ENCODE results near the gene HOMER2.

The HOMER2 gene

DNA sequence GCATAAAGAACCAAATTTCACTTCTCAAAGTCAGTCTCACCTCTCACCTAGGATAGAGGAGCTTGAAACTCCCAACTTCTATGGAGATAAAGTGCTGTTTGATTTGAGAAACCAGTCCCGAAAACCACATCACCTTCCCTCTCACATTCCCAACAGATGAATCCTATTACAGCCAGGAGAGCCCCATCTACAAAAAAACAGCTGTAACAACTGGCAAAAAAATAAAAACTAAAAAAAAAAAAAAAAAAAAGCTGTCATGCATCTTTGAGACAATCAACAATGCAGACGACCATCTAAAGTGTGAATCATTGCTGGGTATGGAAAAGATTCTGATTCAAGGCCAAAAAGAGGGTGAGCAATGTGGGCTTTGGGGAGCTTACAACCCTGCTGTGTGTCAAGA, 23.8 kb downstream of the HOMER2 start:
- no peak for DNase-seq (ENCODE audit: low read depth)

DNA sequence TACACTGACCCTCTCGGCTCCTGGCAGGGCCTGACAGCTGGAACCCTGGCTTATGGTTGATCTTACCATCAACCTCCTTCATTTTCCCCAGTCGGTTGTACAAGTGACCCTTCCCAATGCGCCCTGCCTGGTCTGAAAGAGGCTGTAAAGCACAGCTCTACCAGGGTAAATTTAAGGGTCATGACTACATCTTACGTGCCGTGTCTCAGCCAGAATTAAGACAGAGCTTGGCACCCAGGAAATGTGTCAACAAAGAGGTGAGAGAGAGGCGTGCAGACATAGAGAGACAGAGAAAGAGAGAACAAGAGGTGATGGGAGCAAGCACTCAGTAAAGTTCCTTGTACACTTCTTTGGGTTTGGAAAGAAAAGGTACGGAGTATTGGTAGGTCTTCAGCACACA, 28.8 kb downstream of the HOMER2 start:
- no peak for DNase-seq (ENCODE audit: low read depth)

DNA sequence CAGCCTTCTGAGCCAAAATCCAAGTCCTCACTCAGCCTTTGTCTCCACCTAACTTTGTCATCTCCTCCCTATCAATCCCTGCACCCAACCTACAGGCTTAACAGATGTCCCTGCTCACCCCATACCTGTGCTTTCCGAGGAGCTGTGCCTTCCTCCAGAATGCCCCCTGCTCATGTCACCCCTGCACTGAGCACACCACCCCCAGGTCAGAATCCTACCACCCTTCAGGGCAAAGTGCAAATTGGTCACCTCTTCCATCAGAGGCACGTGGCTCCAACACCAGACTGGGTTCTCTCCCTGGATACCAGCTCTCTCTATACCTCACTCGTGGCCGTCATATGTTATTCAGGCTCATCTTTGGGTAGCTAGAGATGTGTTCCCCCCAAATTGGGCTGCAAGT, 29.8 kb downstream of the HOMER2 start:
- no peak for DNase-seq (ENCODE audit: low read depth)

GRCh38 chr15:82921939-82922338, 30.6 kb downstream of the HOMER2 start:
- DNase-seq (ENCODE audit: low read depth): no peak

GRCh38 chr15:82921242-82921641, 31.3 kb downstream of the HOMER2 start:
- no peak for DNase-seq (ENCODE audit: low read depth)

- no peak for DNase-seq (ENCODE audit: low read depth)
Measured at GRCh38 chr15:82919231-82919886, 33.2 kb downstream of the HOMER2 start.

DNA sequence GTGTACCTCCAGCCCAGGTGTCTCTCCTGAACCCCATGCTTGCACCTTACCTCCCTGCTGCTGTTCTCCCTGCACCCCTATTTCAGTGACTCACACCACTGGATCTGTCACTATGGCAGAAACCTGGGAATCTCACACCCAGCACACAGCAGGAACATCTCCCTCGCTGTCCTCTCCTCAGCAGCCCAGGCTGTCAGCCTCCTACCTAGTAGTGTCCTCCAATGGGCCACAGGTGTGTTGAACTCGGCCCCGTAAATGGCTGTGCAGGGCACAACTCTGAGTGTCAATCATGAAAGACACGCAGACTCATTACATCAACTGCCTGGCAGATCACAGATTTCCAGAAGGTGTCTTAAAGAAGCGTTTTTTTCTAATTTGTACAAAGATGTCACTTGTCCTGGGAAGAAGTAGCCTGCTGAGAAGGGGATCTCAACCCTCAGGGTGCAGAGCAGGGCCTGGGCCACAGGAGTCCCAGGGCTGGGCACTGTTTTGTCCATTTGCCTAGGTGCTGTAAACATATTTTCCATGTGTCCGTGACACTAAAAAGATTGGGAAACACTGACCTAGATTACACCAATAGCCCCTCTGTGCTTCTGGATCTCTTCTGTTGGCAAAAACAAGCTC, 33.8 kb downstream of the HOMER2 start:
- no peak for DNase-seq (ENCODE audit: low read depth)

DNA sequence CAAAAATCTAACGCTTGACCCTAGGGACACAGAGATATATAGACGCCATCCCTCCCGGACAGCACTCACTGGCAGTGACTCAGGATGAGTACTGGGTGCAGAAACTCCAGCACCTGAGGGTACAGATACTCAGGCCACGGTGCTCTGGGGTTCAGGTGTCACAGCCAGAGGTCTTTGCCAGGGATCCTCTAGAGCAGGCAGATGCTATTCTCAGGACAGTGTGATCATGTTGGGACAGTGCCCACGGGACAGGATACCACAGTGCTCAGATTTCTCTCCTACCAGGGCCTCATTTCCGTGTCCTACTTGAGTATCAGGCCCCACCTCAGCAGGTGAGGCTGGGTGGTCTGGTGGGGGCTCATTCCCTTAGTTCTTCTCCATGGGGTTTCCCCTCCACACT, 34.4 kb downstream of the HOMER2 start:
- DNase-seq (ENCODE audit: low read depth): no peak

- no peak for DNase-seq (ENCODE audit: low read depth)
Measured at GRCh38 chr15:82917249-82917648, 35.3 kb downstream of the HOMER2 start.

GRCh38 chr15:82916161-82916952, 36.2 kb downstream of the HOMER2 start:
- no peak for DNase-seq (ENCODE audit: low read depth)

- DNase-seq (ENCODE audit: low read depth): no peak
Measured at GRCh38 chr15:82914396-82914795, 38.1 kb downstream of the HOMER2 start.

- no peak for DNase-seq (ENCODE audit: low read depth)
Measured at GRCh38 chr15:82911458-82911857, 41.1 kb downstream of the HOMER2 start.

- DNase-seq (ENCODE audit: low read depth): no peak
Measured at GRCh38 chr15:82910721-82911120, 41.8 kb downstream of the HOMER2 start.

GRCh38 chr15:82909080-82909815, 43.3 kb downstream of the HOMER2 start:
- DNase-seq (ENCODE audit: low read depth): no peak

DNA sequence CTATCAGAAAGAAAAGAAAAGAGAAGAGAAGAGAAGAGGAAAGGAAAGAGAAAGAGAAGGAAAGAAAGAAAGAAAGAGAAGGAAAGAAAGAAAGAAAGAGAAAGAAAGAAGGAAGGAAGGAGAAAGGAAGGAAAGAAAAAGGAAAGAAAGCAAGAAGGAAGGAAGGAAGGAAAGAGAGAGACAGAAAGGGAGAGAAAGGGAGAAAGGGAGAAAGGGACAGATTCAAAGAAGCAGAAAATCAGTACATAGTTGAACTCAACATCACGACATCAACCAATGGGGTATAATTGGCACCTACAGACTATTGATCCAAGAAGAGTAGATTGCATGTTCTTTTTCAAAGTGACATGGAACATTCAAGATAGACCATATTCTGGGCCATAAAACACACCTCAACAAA, 45.2 kb downstream of the HOMER2 start:
- no peak for DNase-seq (ENCODE audit: low read depth)

- DNase-seq (ENCODE audit: low read depth): no peak
Measured at GRCh38 chr15:82904574-82904973, 47.9 kb downstream of the HOMER2 start.

- DNase-seq (ENCODE audit: low read depth): no peak
Measured at GRCh38 chr15:82903511-82903910, 49.0 kb downstream of the HOMER2 start.

DNA sequence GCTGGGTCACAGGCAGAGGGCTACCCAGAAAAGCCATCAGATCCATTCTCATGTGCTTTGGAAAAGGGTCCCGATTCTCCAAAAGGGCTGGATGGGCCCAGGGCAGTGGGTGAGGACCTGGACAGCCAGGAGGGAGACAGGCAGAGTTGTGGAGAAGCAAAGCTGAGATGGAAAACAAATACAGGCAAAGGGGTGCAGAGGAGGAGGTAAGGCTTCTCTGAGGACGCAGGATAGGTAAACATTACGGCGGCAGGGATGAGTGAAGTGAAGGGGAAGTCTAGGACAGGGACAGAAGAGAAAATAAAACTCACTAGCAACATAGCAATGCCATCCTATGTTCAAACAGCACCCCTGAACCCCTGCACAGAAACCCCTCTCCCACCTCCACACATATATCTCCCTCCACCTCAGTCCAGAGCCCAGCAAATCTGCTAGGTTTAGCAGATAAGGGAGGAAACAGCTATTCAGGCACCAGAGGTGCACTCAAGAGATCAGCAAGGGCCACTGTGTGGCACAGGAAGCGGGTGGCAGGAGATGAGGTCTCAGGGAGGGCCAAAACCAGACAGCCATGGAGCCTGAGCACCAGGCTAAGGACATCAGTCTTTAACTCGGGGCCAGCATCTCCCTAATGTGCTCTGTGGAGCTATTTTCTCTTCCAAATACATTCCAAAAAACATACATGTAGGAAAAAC, 51.3 kb downstream of the HOMER2 start:
- DNase-seq (ENCODE audit: low read depth): no peak

DNA sequence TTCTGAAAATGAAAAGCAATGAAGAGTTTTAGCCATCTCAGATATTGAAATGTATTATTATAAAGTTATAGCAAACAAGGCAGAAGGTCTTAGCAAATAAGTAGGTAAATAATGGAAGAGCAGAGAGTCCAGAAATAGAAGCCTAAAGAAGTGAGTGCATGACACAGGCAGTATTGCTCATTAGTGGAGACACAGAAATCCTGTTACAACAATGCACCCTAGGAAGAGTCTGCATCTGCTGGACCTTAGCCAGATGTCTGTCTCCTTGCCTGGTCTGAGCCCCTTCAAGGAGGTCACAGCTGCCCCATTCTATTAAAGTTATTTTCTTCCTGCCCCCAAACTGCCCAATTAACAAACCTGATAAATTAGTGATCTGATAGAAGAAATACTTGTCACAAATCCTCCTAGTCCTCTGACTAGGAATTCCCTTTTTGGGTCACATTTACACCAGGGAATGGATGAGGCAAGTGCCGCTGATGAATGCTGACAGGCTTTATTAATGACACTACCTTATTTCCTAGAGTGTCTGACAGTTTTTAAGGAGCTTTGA, 51.9 kb downstream of the HOMER2 start:
- no peak for DNase-seq (ENCODE audit: low read depth)

DNA sequence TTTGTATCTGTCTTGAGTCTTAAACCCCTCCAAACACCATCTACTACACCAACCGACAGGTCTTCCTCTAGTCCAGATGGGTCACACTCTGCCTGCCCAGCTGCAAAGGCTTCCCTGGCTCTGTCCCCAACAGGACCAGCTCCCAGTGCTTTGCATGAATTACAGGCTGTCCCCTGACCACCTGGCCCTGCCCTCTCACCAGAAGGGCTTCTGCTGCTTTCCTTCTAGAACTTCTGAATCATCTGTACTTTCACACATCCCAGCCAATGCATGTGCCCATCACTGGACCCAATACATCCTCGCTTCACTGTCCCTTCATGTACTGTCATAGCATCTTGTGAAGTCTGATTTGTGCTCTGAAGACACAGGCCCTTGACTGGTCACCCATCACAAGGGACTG, 53.6 kb downstream of the HOMER2 start:
- no peak for DNase-seq (ENCODE audit: low read depth)

DNA sequence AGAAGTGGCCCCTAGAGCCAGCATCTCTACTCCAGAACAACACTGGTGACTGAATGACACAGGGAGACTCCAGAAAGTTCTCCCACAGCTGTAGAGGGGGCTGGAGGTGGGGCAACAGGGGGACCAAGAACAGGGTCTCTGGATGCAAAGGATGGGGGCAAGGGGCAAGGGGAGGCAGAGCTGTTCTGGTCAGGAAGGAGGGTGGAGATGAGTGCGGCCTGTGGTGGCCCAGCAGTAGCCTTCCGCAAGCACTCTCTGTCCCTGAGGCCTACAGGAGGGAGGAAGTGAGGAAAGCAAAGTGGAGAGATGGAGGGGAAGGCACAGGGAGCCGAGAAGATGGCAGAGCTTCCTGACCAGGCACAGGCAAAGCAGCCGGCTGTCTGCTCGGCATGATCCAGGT, 56.5 kb downstream of the HOMER2 start:
- no peak for DNase-seq (ENCODE audit: low read depth)
